K562 treated with DMSO at 1 percent for 48 hours (cell line): ENCODE data around the gene PRSS16. TPM values are rescaled to one million over a fixed set of nuclear protein-coding genes. Genes with fewer than 3 reads are reported as not detected.

Experiments used
- total RNA-seq: library from RNA; unstranded; fragments of 300-600 nt; gene quantifications from 2 replicates; pipeline ENCODE4 v1.2.3, GENCODE V29; 2022; ENCODE audit warnings: low replicate concordance; ENCODE audit errors: extremely low read depth

Gene PRSS16
- not detected in 2 replicates for total RNA-seq

GRCh38 chr6:27247133-27247836, at the start of gene PRSS16:
Gene PRSS16 (plus strand): TSS chr6:27247701. CDS start chr6:27247738, 37 bp downstream.

Other genes with a start within 250 kb of the PRSS16 start
- gene POM121L2, start 64.6 kb downstream of the PRSS16 start, total RNA-seq: not detected in 2 replicates
- gene ZNF391, start 141.1 kb downstream of the PRSS16 start, total RNA-seq: not detected in 2 replicates
- not detected in 2 replicates for gene ZNF184, start 225.4 kb downstream of the PRSS16 start, total RNA-seq